MCF 10A (cell line): ENCODE data around the gene IL1RAPL2. TPM values are rescaled to one million over a fixed set of nuclear protein-coding genes. Genes with fewer than 3 reads are reported as not detected.

Experiments
- BruUV-seq: library from RNA; stranded (reverse); fragments of 400-500 nt; replicated peaks from 2 replicates; lab custom pipeline; 2021; lab: Mats Ljungman, UMichigan
- CTCF ChIA-PET: fragments of 300-600 bp; sonication (Branson Sonifier 250); formaldehyde crosslinking; extraction: SDS; loops from one replicate; lab custom pipeline; 2021; ENCODE audit warnings: antibody characterized with exemption, inconsistent platforms; lab: Yijun Ruan, JAX
- POLR2A ChIA-PET: fragments of 300-600, 350-650 bp; sonication (Branson Sonifier 250); formaldehyde crosslinking; extraction: SDS; loops from one replicate; lab custom pipeline; 2020; ENCODE audit warnings: antibody characterized with exemption, inconsistent platforms; lab: Yijun Ruan, JAX
- DNase-seq: peaks from one replicate; pipeline ENCODE4 v3.0.0-alpha.2; 2018; ENCODE audit not compliant: unreplicated experiment
- H3K27ac Mint-ChIP-seq: one replicate; pipeline ENCODE4 v1.8.0; 2022; ENCODE audit warnings: mild to moderate bottlenecking, low read depth, mixed read lengths; ENCODE audit not compliant: unreplicated experiment
- H3K27me3 Mint-ChIP-seq: one replicate; pipeline ENCODE4 v1.8.0; 2022; ENCODE audit warnings: mixed read lengths; ENCODE audit not compliant: insufficient read depth, unreplicated experiment
- H3K36me3 Mint-ChIP-seq: one replicate; pipeline ENCODE4 v1.8.0; 2022; ENCODE audit warnings: mild to moderate bottlenecking, moderate library complexity, mixed read lengths; ENCODE audit not compliant: insufficient read depth, unreplicated experiment
- H3K4me1 Mint-ChIP-seq: one replicate; pipeline ENCODE4 v1.8.0; 2022; ENCODE audit warnings: mixed read lengths; ENCODE audit not compliant: insufficient read depth, unreplicated experiment
- H3K4me3 Mint-ChIP-seq: one replicate; pipeline ENCODE4 v1.8.0; 2022; ENCODE audit warnings: mild to moderate bottlenecking, moderate library complexity, mixed read lengths; ENCODE audit not compliant: unreplicated experiment
- H3K9me3 Mint-ChIP-seq: one replicate; pipeline ENCODE4 v1.8.0; 2022; ENCODE audit warnings: mixed read lengths; ENCODE audit not compliant: unreplicated experiment
- CTCF ChIP-seq: fragments of 200-600 bp; IDR thresholded peaks from one replicate; pipeline ENCODE4 v1.8.0; 2022; ENCODE audit warnings: antibody characterized with exemption, mild to moderate bottlenecking; ENCODE audit not compliant: unreplicated experiment
- intact Hi-C: fragments of 100-400 bp; cut with micrococcal nuclease; formaldehyde crosslinking; loops from 2 replicates; pipeline ENCODE4 v1.14.1; 2022
- total RNA-seq: library from RNA; stranded (reverse); gene quantifications from 2 replicates; pipeline ENCODE4 v1.2.3, GENCODE V29; 2022

IL1RAPL2 gene
- total RNA-seq, 1 experiment from 2014 or later, result 4.4 TPM

GRCh38 chrX:105315248-105315647 is 749.2 kb downstream of the IL1RAPL2 start:
- peak; percentile 48 for DNase-seq
- Mint-ChIP-seq H3K27me3 (peaks cover 63% of the 10 kb centered on the region), H3K27ac (no peak overlapping the region), H3K4me1 (peaks cover 9% of the 10 kb centered on the region), H3K9me3 (no peaks in the 10 kb centered on the region), H3K4me3 (no peak overlapping the region), H3K36me3 (no peaks in the 10 kb centered on the region)
- POLR2A ChIA-PET, result interaction anchor here (0.9 to 1.0 kb wide), 2 partner anchors 15 to 240 kb away, joined by 3 to 4 read pairs; no protein-coding TSS in a partner anchor
- intact Hi-C loops, result loop anchor here (5.0 kb wide), 1 partner anchor 387 kb away; no protein-coding TSS in a partner anchor
- BruUV-seq, result no TSS peak
- no peak for TF ChIP-seq CTCF
- CTCF ChIA-PET, result no interaction called here

GRCh38 chrX:105317117-105317516 is 751.1 kb downstream of the IL1RAPL2 start:
- H3K9me3 Mint-ChIP-seq, result no peaks in the 10 kb centered on the region
- intact Hi-C loops, result loop anchor here (5.0 kb wide), 1 partner anchor 385 kb away; no protein-coding TSS in a partner anchor
- H3K4me3 Mint-ChIP-seq, result no peak overlapping the region
- H3K27ac Mint-ChIP-seq, result no peak overlapping the region
- no peak for TF ChIP-seq CTCF
- BruUV-seq, result no TSS peak
- H3K4me1 Mint-ChIP-seq, result peaks cover 5% of the 10 kb centered on the region
- CTCF ChIA-PET, result no interaction called here
- DNase-seq, result no peak
- H3K36me3 Mint-ChIP-seq, result no peaks in the 10 kb centered on the region
- POLR2A ChIA-PET, result no interaction called here
- H3K27me3 Mint-ChIP-seq, result peaks cover 61% of the 10 kb centered on the region

- peaks cover 6% of the 10 kb centered on the region for H3K4me1 Mint-ChIP-seq
- TF ChIP-seq CTCF, result no peak
- no peaks in the 10 kb centered on the region for H3K9me3 Mint-ChIP-seq
- ChIA-PET POLR2A (no interaction called here), CTCF (no interaction called here)
- H3K27ac Mint-ChIP-seq, result peak overlapping the region; percentile 82
- H3K4me3 Mint-ChIP-seq, result peak overlapping the region; percentile 42
- H3K36me3 Mint-ChIP-seq, result no peaks in the 10 kb centered on the region
- H3K27me3 Mint-ChIP-seq, result peaks cover 48% of the 10 kb centered on the region
- no TSS peak for BruUV-seq
- peak; percentile 79 for DNase-seq
- intact Hi-C loops, result no loop called here
Measured at GRCh38 chrX:105323928-105324327, 757.9 kb downstream of the IL1RAPL2 start.

- TF ChIP-seq CTCF, result no peak
Measured at GRCh38 chrX:105328773-105329172, 762.8 kb downstream of the IL1RAPL2 start.

More at GRCh38 chrX:105328773-105329172, 762.8 kb downstream of the IL1RAPL2 start:
- BruUV-seq, result no TSS peak
- peak overlapping the region; percentile 12 for H3K27ac Mint-ChIP-seq
- no peaks in the 10 kb centered on the region for H3K9me3 Mint-ChIP-seq
- intact Hi-C loops, result no loop called here
- H3K36me3 Mint-ChIP-seq, result no peaks in the 10 kb centered on the region
- peak; percentile 30 for DNase-seq
- H3K4me3 Mint-ChIP-seq, result no peak overlapping the region
- H3K4me1 Mint-ChIP-seq, result peaks cover 12% of the 10 kb centered on the region
- H3K27me3 Mint-ChIP-seq, result peaks cover 28% of the 10 kb centered on the region
- ChIA-PET CTCF (no interaction called here), POLR2A (no interaction called here)
